Transverse colon (tissue), 4 donors: Measurements from ENCODE around the gene LYPD1. TPM values are rescaled to one million over a fixed set of nuclear protein-coding genes. Genes with fewer than 3 reads are reported as not detected.

ENCODE experiments used
- DNase-seq: peaks from one replicate; pipeline ENCODE4 v3.0.0-alpha.2; 2019
- H3K27ac ChIP-seq, 4 donors: fragments of 200-600 bp; sonication (generic); 2 replicates each; pipeline ENCODE4 v1.5.1; 2016 to 2018; ENCODE audit warnings: inconsistent platforms in 4 of 4
- H3K27me3 ChIP-seq: fragments of 200-600 bp; sonication (generic); 2 replicates; pipeline ENCODE4 v1.5.1; 2017; ENCODE audit warnings: inconsistent platforms
- H3K36me3 ChIP-seq, 4 donors: fragments of 200-600 bp; sonication (generic); 2 replicates each; pipeline ENCODE4 v1.5.1; 2017 to 2019; ENCODE audit warnings: inconsistent platforms in 4 of 4
- H3K4me1 ChIP-seq, 4 donors: fragments of 200-600 bp; sonication (generic); 2 replicates each; pipeline ENCODE4 v1.5.1; 2017 to 2020; ENCODE audit warnings: inconsistent platforms in 4 of 4
- H3K4me3 ChIP-seq, 4 donors: fragments of 200-600 bp; sonication (generic); 1 replicate in 1 of 4; 2 replicates in 3 of 4; pipeline versions ENCODE4 v1.5.1 to v1.6.1; 2017 to 2019; ENCODE audit warnings: inconsistent platforms in 4 of 4
- H3K9me3 ChIP-seq, 2 donors: fragments of 200-600 bp; sonication (generic); 2 replicates each; pipeline ENCODE4 v1.5.1; 2017 to 2019; ENCODE audit warnings: inconsistent platforms in 2 of 2
- CTCF ChIP-seq, 5 experiments: fragments of 200-600 bp in 3 of 5; fragments of 450-650 bp in 2 of 5; sonication (generic) in 3 of 5; IDR thresholded peaks; 1 replicate in 2 of 5; 2 replicates in 3 of 5; pipeline ENCODE4 v1.5.1; 2016 to 2017; ENCODE audit warnings: antibody characterized with exemption in 5 of 5, inconsistent platforms in 3 of 5, mild to moderate bottlenecking in 2 of 5, moderate library complexity in 1 of 5
- EP300 ChIP-seq: sonication (generic); formaldehyde crosslinking; IDR thresholded peaks from one replicate; pipeline ENCODE4 v1.6.1; 2017; ENCODE audit warnings: antibody characterized with exemption, low read depth
- POLR2A ChIP-seq: fragments of 450-650 bp; IDR thresholded peaks from one replicate; pipeline ENCODE4 v1.6.1; 2016; ENCODE audit warnings: antibody characterized with exemption, mild to moderate bottlenecking, moderate library complexity
- POLR2AphosphoS5 ChIP-seq, 3 donors: sonication (generic); formaldehyde crosslinking; IDR thresholded peaks; one replicate each; pipeline ENCODE4 v1.6.1; 2016; ENCODE audit warnings: antibody characterized with exemption in 3 of 3
- WGBS, 2 donors: methylation state at CpG; one replicate each; pipeline ENCODE4 v1.1.5; 2018; ENCODE audit warnings: low coverage in 1 of 2; 5-methylcytosine and 5-hydroxymethylcytosine counted together
- in situ Hi-C, 4 donors: fragments of 200-750 bp; cut with MboI; loops; one replicate each; pipeline versions ENCODE4 v1.15.0 to v1.15.1; 2017; ENCODE audit warnings: low sequenced_read_pairs in 3 of 4, low pct_ligation_motif_present in 1 of 4, low pct_unique_long_range_greater_than_20kb in 1 of 4
- intact Hi-C: fragments of 100-400 bp; cut with DNase I; formaldehyde crosslinking; loops from one replicate; pipeline ENCODE4 v1.15.1; 2023; ENCODE audit warnings: low total_unique reads
- total RNA-seq, 4 donors: library from RNA; depleted of rRNA; stranded (reverse); fragments of >200 nt; gene quantifications; one replicate each; pipeline ENCODE4 v1.1.0, GENCODE V29; 2016

Gene LYPD1
- total RNA-seq, result 1 to 10 TPM in 1 of 4 donors, under 1 TPM in 2, not detected in 1; 0.27 to 3.6 (median 0.32) TPM

- H3K27me3 ChIP-seq, result peaks cover 50% of the 10 kb centered on the region
- in situ Hi-C loops, result loop anchor here in 1 of 4 donors (25.0 kb wide), 1 partner anchor 492 kb away; no protein-coding TSS in a partner anchor
These were observed at the start of gene LYPD1 for GRCh38 chr2:132669908-132670495. TSS of gene LYPD1 (minus strand) at chr2:132670205. CDS start at chr2:132669932, 273 bp downstream.

GRCh38 chr2:132719480-132719879 is 49.5 kb upstream of the LYPD1 start:
- WGBS, 2 donors, result 85 to 88% methylated on average over 8 to 9 of the region's 9 CpGs
- DNase-seq, result no peak
- Histone ChIP-seq H3K36me3 (no peaks in the 10 kb centered on the region), H3K4me3 (no peak overlapping the region), H3K27ac (no peak overlapping the region), H3K4me1 (no peaks in the 10 kb centered on the region), H3K27me3 (no peaks in the 10 kb centered on the region), H3K9me3 (no peaks in the 10 kb centered on the region)
- no peak for TF ChIP-seq EP300
- TF ChIP-seq POLR2A, result no peak
- no peak for TF ChIP-seq CTCF (IDR thresholded peaks at IDR 0.05)
- TF ChIP-seq POLR2AphosphoS5 (IDR thresholded peaks at IDR 0.05), result no peak
- intact Hi-C loops, result no loop called here
- in situ Hi-C loops, result no loop called here

More at GRCh38 chr2:132669908-132670495, at the start of gene LYPD1:
- TF ChIP-seq CTCF (IDR thresholded peaks at IDR 0.05) (no peak), EP300 (no peak), POLR2A (no peak), POLR2AphosphoS5 (IDR thresholded peaks at IDR 0.05) (no peak)
- H3K36me3 ChIP-seq, result no peaks in the 10 kb centered on the region
- H3K4me1 ChIP-seq, result peaks cover 8 to 33% (median 23%) of the 10 kb centered on the region in 4 donors
- no peaks in the 10 kb centered on the region for H3K9me3 ChIP-seq
- WGBS, 2 donors, result 6% methylated on average over 31 of the region's 59 CpGs; no CpG with 5 or more reads in 1 of the 2 donors
- H3K27ac ChIP-seq, result no peak within 1 kb of the TSS
- no peak for DNase-seq
- peak within 1 kb of the TSS; percentile 20 to 61 (median 24) for H3K4me3 ChIP-seq
- intact Hi-C loops, result no loop called here

- H3K27ac ChIP-seq, result no peak overlapping the region
- 79 to 83% methylated on average over 2 of the region's 2 CpGs for WGBS, 2 donors
- in situ Hi-C loops, result no loop called here
- H3K9me3 ChIP-seq, result no peaks in the 10 kb centered on the region
- no peaks in the 10 kb centered on the region for H3K36me3 ChIP-seq
- no peak for DNase-seq
- H3K4me3 ChIP-seq, result no peak overlapping the region
- no peaks in the 10 kb centered on the region for H3K27me3 ChIP-seq
- no peaks in the 10 kb centered on the region for H3K4me1 ChIP-seq
- TF ChIP-seq EP300 (no peak), POLR2A (no peak), POLR2AphosphoS5 (IDR thresholded peaks at IDR 0.05) (no peak), CTCF (IDR thresholded peaks at IDR 0.05) (no peak)
- intact Hi-C loops, result no loop called here
These were observed 46.9 kb upstream of the LYPD1 start for GRCh38 chr2:132716954-132717353.

GRCh38 chr2:132715386-132716351 is 45.7 kb upstream of the LYPD1 start:
- intact Hi-C loops, result no loop called here
- 81 to 83% methylated on average over 4 to 7 of the region's 7 CpGs for WGBS, 2 donors
- DNase-seq, result no peak
- no peak overlapping the region for H3K27ac ChIP-seq
- no peaks in the 10 kb centered on the region for H3K4me1 ChIP-seq
- no peaks in the 10 kb centered on the region for H3K36me3 ChIP-seq
- H3K27me3 ChIP-seq, result no peaks in the 10 kb centered on the region
- H3K4me3 ChIP-seq, result no peak overlapping the region
- TF ChIP-seq CTCF (IDR thresholded peaks at IDR 0.05), result no peak
- TF ChIP-seq POLR2AphosphoS5 (IDR thresholded peaks at IDR 0.05), result no peak
- TF ChIP-seq EP300, result no peak
- TF ChIP-seq POLR2A, result no peak
- H3K9me3 ChIP-seq, result no peaks in the 10 kb centered on the region
- in situ Hi-C loops, result no loop called here
